ENCODE data around the gene CAPN14. TPM values are rescaled to one million over a fixed set of nuclear protein-coding genes. Genes with fewer than 3 reads are reported as not detected.

CAPN14 gene
- total and polyA plus RNA-seq, 7 experiments from 2014 or later, result 0.16 to 0.92 (median 0.59) TPM

- Histone ChIP-seq H3K27me3 (ENCODE audit: control insufficient read depth in 2 of 2, insufficient read depth in 2 of 2, low read length in 2 of 2) (no peaks in the 10 kb centered on the region), H3K9me3 (ENCODE audit: control insufficient read depth in 2 of 3, low read length in 3 of 3) (no peaks in the 10 kb centered on the region), H3K4me1 (ENCODE audit: control insufficient read depth in 2 of 2, insufficient read depth in 2 of 2, low read length in 2 of 2) (no peaks in the 10 kb centered on the region), H3K27ac (ENCODE audit: low read depth, low read length) (no peak overlapping the region), H3K36me3 (ENCODE audit: control insufficient read depth in 2 of 3, insufficient read depth in 3 of 3, low read length in 3 of 3) (peaks cover 0 to 8% (median 0%) of the 10 kb centered on the region in 3 experiments), H3K4me3 (ENCODE audit: low read length) (no peak overlapping the region)
- POLR2A ChIA-PET, result no interaction called here
- Mint-ChIP-seq H3K36me3 (peaks cover 0 to 43% (median 4%) of the 10 kb centered on the region in 5 donors), H3K27ac (no peak overlapping the region), H3K4me3 (no peak overlapping the region), H3K9me3 (no peaks in the 10 kb centered on the region), H3K27me3 (no peaks in the 10 kb centered on the region), H3K4me1 (peaks cover 0 to 3% (median 0%) of the 10 kb centered on the region in 7 donors)
- ATAC-seq, result no peak
- intact Hi-C loops (cut with micrococcal nuclease), result no loop called here
- DNase-seq, result no peak
- CTCF ChIA-PET, result interaction anchor here (0.6 kb wide), 1 partner anchor 1949 kb away, joined by 3 read pairs; no protein-coding TSS in a partner anchor
Observed at GRCh38 chr2:31258351-31258750, 41.0 kb upstream of the CAPN14 start.

DNA sequence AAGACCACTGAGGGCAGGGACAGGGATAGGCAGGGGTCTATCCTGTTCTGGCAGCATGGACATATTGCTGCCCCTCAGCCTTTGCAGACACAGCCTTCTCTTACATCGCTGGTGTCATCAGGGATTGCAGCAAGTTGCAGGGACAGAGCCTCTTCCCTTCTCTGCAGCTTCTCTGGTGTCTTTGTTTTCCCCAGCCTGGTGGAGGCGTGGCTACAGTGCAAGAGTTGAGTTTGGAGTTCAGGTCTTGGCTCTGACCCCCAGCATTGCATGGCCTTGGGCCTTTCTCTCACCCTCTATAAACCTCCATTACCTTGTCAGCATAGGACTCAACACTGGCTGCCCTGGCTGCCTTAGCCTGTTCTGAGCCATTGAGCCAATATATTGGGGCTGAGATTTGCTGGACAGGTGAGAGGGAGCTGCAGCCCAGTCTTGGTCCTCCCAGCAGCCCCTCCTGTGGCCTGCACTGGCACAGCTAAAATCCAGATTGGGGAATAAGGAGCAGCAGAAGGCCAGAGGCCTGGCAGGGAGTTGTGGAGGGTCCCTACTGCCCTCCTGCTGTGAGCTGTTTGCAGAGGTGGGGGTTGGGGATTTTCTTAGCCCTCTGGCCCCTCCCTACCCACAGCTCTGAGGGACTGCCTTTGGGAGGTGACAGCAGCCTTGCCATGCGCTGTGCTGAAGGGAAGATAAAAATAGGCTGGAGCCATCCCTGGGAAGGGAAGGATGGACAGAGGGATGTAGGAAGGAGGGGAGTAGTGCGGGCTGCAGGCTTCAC lies 39.5 kb upstream of the CAPN14 start:
- no peak for ATAC-seq
- CTCF ChIA-PET, result no interaction called here
- Mint-ChIP-seq H3K27me3 (no peaks in the 10 kb centered on the region), H3K4me1 (peaks cover 0 to 3% (median 0%) of the 10 kb centered on the region in 7 donors), H3K27ac (no peak overlapping the region), H3K9me3 (no peaks in the 10 kb centered on the region), H3K4me3 (no peak overlapping the region), H3K36me3 (peaks cover 0 to 37% (median 4%) of the 10 kb centered on the region in 5 donors)
- no peak for DNase-seq
- Histone ChIP-seq H3K27ac (ENCODE audit: low read depth, low read length) (no peak overlapping the region), H3K9me3 (ENCODE audit: control insufficient read depth in 2 of 3, low read length in 3 of 3) (no peaks in the 10 kb centered on the region), H3K4me3 (ENCODE audit: low read length) (no peak overlapping the region), H3K36me3 (ENCODE audit: control insufficient read depth in 2 of 3, insufficient read depth in 3 of 3, low read length in 3 of 3) (peaks cover 0 to 8% (median 0%) of the 10 kb centered on the region in 3 experiments), H3K4me1 (ENCODE audit: control insufficient read depth in 2 of 2, insufficient read depth in 2 of 2, low read length in 2 of 2) (no peaks in the 10 kb centered on the region), H3K27me3 (ENCODE audit: control insufficient read depth in 2 of 2, insufficient read depth in 2 of 2, low read length in 2 of 2) (no peaks in the 10 kb centered on the region)
- intact Hi-C loops (cut with micrococcal nuclease), result no loop called here
- POLR2A ChIA-PET, result no interaction called here

DNA sequence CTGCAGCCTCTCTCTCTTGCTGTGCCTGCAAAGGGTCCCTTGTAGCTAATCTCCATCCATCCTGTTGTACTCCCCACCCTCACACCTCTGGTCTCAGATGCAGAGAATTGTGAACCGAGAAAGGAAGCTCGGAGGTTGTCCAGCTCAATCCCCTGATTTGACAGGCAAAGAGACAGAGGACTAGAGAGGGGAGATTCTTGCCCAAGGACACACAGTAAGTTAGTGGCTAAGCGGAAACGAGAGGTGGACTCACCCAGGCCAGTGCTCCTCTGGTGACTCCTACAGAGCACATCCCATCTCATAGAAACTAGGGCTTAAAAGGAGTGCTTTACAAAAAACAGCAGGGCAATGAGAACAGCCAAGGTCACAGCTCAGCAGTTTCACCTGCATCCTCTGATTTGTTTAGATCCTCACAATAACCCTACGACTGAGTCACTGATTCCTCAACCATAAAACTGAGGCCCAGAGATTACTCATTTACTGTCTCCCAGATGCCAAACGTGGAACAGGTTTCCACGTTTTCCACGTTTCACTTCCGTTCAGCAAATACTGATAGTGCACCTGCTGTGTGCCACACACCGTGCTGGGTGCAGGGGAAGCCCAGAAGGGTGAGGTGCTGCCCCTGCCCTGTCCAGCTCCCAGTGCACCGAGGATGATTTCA lies 38.7 kb upstream of the CAPN14 start:
- Mint-ChIP-seq H3K9me3 (no peaks in the 10 kb centered on the region), H3K27me3 (no peaks in the 10 kb centered on the region), H3K36me3 (peaks cover 0 to 32% (median 4%) of the 10 kb centered on the region in 5 donors), H3K27ac (no peak overlapping the region), H3K4me1 (peaks cover 0 to 3% (median 0%) of the 10 kb centered on the region in 7 donors), H3K4me3 (no peak overlapping the region)
- Histone ChIP-seq H3K27ac (ENCODE audit: low read depth, low read length) (no peak overlapping the region), H3K4me1 (ENCODE audit: control insufficient read depth in 2 of 2, insufficient read depth in 2 of 2, low read length in 2 of 2) (no peaks in the 10 kb centered on the region), H3K36me3 (ENCODE audit: control insufficient read depth in 2 of 3, insufficient read depth in 3 of 3, low read length in 3 of 3) (peaks cover 0 to 7% (median 0%) of the 10 kb centered on the region in 3 experiments), H3K4me3 (ENCODE audit: low read length) (no peak overlapping the region), H3K9me3 (ENCODE audit: control insufficient read depth in 2 of 3, low read length in 3 of 3) (no peaks in the 10 kb centered on the region), H3K27me3 (ENCODE audit: control insufficient read depth in 2 of 2, insufficient read depth in 2 of 2, low read length in 2 of 2) (no peaks in the 10 kb centered on the region)
- ChIA-PET CTCF (no interaction called here), POLR2A (no interaction called here)
- DNase-seq (no peak), ATAC-seq (no peak)
- intact Hi-C loops (cut with micrococcal nuclease), result no loop called here

- no peaks in the 10 kb centered on the region for H3K27me3 ChIP-seq (ENCODE audit: control insufficient read depth in 2 of 2, insufficient read depth in 2 of 2, low read length in 2 of 2)
- DNase-seq, result no peak
- Mint-ChIP-seq H3K4me3 (no peak overlapping the region), H3K36me3 (peaks cover 0 to 27% (median 0%) of the 10 kb centered on the region in 5 donors), H3K9me3 (no peaks in the 10 kb centered on the region), H3K27ac (peak overlapping the region in 1 of 9 donors; percentile 51), H3K27me3 (no peaks in the 10 kb centered on the region), H3K4me1 (peaks cover 0 to 3% (median 0%) of the 10 kb centered on the region in 7 donors)
- H3K4me1 ChIP-seq (ENCODE audit: control insufficient read depth in 2 of 2, insufficient read depth in 2 of 2, low read length in 2 of 2), result no peaks in the 10 kb centered on the region
- H3K9me3 ChIP-seq (ENCODE audit: control insufficient read depth in 2 of 3, low read length in 3 of 3), result no peaks in the 10 kb centered on the region
- no peak for ATAC-seq
- ChIA-PET CTCF (no interaction called here), POLR2A (no interaction called here)
- H3K4me3 ChIP-seq (ENCODE audit: low read length), result no peak overlapping the region
- no peak overlapping the region for H3K27ac ChIP-seq (ENCODE audit: low read depth, low read length)
- H3K36me3 ChIP-seq (ENCODE audit: control insufficient read depth in 2 of 3, insufficient read depth in 3 of 3, low read length in 3 of 3), result no peaks in the 10 kb centered on the region
- intact Hi-C loops (cut with micrococcal nuclease), result no loop called here
Observed at GRCh38 chr2:31254237-31255203, 37.2 kb upstream of the CAPN14 start.

DNA sequence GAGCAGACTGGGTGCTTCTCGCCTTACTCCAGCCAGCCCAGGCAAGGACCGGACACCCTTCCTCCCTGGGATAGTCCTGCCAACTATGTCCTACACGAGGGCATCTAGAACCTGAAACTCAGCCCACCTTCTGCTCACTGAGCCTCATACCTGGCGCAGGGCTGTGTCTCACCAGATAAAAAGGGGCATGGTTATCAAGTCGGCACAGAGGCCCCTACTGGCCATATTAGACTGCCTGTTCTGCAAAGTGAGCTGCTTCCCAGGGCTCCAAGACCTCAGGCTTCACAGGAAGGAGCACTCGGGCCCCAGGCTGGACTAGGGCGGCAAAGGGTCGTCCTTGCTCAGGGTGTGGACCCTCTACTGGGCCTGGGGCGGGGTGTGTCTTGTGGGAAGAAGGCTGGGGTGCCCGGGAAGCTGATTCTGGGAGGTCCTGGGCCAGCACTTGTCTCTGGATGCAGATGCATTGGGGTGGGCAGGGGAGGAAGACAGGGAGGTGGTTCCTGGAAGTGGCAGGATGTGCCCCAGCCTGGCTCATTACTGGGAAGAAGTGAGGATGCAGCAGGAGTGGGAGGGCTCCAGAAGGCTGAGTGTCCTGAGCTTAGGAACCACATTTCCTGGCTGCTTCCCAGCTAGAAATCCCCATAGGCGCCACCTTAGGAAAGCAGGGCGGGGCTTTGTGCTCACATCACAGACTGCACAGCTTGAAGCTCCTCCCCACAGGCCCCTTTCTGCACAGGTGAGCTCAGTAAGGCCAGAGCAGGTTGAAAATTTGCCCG lies 36.2 kb upstream of the CAPN14 start:
- no peaks in the 10 kb centered on the region for H3K27me3 Mint-ChIP-seq
- ChIA-PET CTCF (no interaction called here), POLR2A (no interaction called here)
- Histone ChIP-seq H3K9me3 (ENCODE audit: control insufficient read depth in 2 of 3, low read length in 3 of 3) (no peaks in the 10 kb centered on the region), H3K4me1 (ENCODE audit: control insufficient read depth in 2 of 2, insufficient read depth in 2 of 2, low read length in 2 of 2) (no peaks in the 10 kb centered on the region), H3K27me3 (ENCODE audit: control insufficient read depth in 2 of 2, insufficient read depth in 2 of 2, low read length in 2 of 2) (no peaks in the 10 kb centered on the region), H3K36me3 (ENCODE audit: control insufficient read depth in 2 of 3, insufficient read depth in 3 of 3, low read length in 3 of 3) (peaks cover 0 to 4% (median 0%) of the 10 kb centered on the region in 3 experiments), H3K27ac (ENCODE audit: low read depth, low read length) (no peak overlapping the region), H3K4me3 (ENCODE audit: low read length) (no peak overlapping the region)
- DNase-seq, result no peak
- peaks cover 0 to 3% (median 0%) of the 10 kb centered on the region in 7 donors for H3K4me1 Mint-ChIP-seq
- no peaks in the 10 kb centered on the region for H3K9me3 Mint-ChIP-seq
- H3K36me3 Mint-ChIP-seq, result peaks cover 0 to 28% (median 0%) of the 10 kb centered on the region in 5 donors
- intact Hi-C loops (cut with micrococcal nuclease), result no loop called here
- no peak overlapping the region for H3K27ac Mint-ChIP-seq
- H3K4me3 Mint-ChIP-seq, result no peak overlapping the region
- ATAC-seq, result no peak

DNA sequence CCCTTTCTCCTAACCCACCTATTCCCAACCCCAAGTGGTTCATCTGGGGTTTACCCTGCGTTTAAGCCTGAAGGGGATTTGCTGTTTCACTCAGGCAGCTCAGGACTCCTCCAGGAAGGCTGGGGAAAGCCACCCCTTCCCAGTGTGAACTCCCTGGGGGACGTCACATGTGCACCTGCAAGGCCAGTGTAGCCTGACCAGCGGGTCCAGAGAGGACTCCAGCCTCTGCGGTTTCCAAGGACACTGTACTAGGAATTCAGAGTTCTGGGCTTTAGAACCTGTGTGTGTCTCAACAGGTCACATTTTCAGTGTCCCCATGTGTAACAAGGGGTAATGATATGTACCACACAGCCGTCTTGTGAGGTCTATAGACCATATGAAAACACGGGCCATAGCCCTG lies 34.5 kb upstream of the CAPN14 start:
- POLR2A ChIA-PET, result no interaction called here
- Histone ChIP-seq H3K4me1 (ENCODE audit: control insufficient read depth in 2 of 2, insufficient read depth in 2 of 2, low read length in 2 of 2) (no peaks in the 10 kb centered on the region), H3K27ac (ENCODE audit: low read depth, low read length) (no peak overlapping the region), H3K27me3 (ENCODE audit: control insufficient read depth in 2 of 2, insufficient read depth in 2 of 2, low read length in 2 of 2) (no peaks in the 10 kb centered on the region), H3K36me3 (ENCODE audit: control insufficient read depth in 2 of 3, insufficient read depth in 3 of 3, low read length in 3 of 3) (peaks cover 0 to 4% (median 0%) of the 10 kb centered on the region in 3 experiments), H3K9me3 (ENCODE audit: control insufficient read depth in 2 of 3, low read length in 3 of 3) (no peaks in the 10 kb centered on the region), H3K4me3 (ENCODE audit: low read length) (no peak overlapping the region)
- Mint-ChIP-seq H3K4me3 (no peak overlapping the region), H3K36me3 (peaks cover 0 to 34% (median 0%) of the 10 kb centered on the region in 5 donors), H3K4me1 (peaks cover 0 to 3% (median 0%) of the 10 kb centered on the region in 7 donors), H3K27ac (no peak overlapping the region), H3K9me3 (no peaks in the 10 kb centered on the region), H3K27me3 (no peaks in the 10 kb centered on the region)
- intact Hi-C loops (cut with micrococcal nuclease), result no loop called here
- CTCF ChIA-PET, result no interaction called here
- ATAC-seq, result no peak
- DNase-seq, result no peak

Data from naive thymus-derived CD4-positive, alpha-beta T cell (primary cell).